Thoracic aorta (tissue), 2 donors: ENCODE measurements around the gene DLGAP1. TPM values are rescaled to one million over a fixed set of nuclear protein-coding genes. Genes with fewer than 3 reads are reported as not detected.

Source experiments
- ATAC-seq: fragments of 150-250 bp; one replicate; pipeline ENCODE4 v1.8.0; 2017; ENCODE audit warnings: low read depth; ENCODE audit not compliant: insufficient number of reproducible peaks, low FRiP score
- DNase-seq: peaks from one replicate; pipeline ENCODE4 v3.0.0-alpha.2; 2020; ENCODE audit warnings: low spot score
- H3K27ac ChIP-seq, 2 donors: fragments of 200-600 bp; sonication (generic); 1 replicate in 1 of 2; 2 replicates in 1 of 2; pipeline ENCODE4 v1.5.1; 2016; ENCODE audit warnings: mild to moderate bottlenecking in 2 of 2, moderate library complexity in 2 of 2
- H3K27me3 ChIP-seq: fragments of 200-600 bp; sonication (generic); replicated peaks from 2 replicates; pipeline ENCODE4 v1.6.0; 2016; ENCODE audit warnings: mild to moderate bottlenecking; ENCODE audit not compliant: insufficient read depth
- H3K36me3 ChIP-seq: fragments of 200-600 bp; sonication (generic); one replicate; pipeline ENCODE4 v1.5.1; 2016
- H3K4me1 ChIP-seq, 2 donors: fragments of 200-600 bp; sonication (generic); 1 replicate in 1 of 2; 2 replicates in 1 of 2; pipeline versions ENCODE4 v1.5.1 to v1.6.0; 2016; ENCODE audit warnings: low read depth in 2 of 2, mild to moderate bottlenecking in 1 of 2; ENCODE audit not compliant: control insufficient read depth in 1 of 2
- H3K4me3 ChIP-seq: fragments of 200-600 bp; sonication (generic); 2 replicates; pipeline ENCODE4 v1.5.1; 2016; ENCODE audit warnings: mild to moderate bottlenecking
- H3K9me3 ChIP-seq: fragments of 200-600 bp; sonication (generic); 2 replicates; pipeline ENCODE4 v1.5.1; 2016
- total RNA-seq, 2 donors: library from RNA; depleted of rRNA; stranded (reverse); fragments of >200 nt; gene quantifications; one replicate each; pipeline versions ENCODE4 v1.1.0 to v1.2.3, GENCODE V29; 2016
- TF ChIP-seq, protein P1 (sequence below): fragments of 200-600 bp; sonication (generic); IDR thresholded peaks from one replicate; pipeline ENCODE4 v1.5.1; 2019; ENCODE audit warnings: antibody characterized with exemption

DLGAP1 gene
- total RNA-seq, 2 donors from 2014 or later = 7.3 to 19.0 TPM

DNA sequence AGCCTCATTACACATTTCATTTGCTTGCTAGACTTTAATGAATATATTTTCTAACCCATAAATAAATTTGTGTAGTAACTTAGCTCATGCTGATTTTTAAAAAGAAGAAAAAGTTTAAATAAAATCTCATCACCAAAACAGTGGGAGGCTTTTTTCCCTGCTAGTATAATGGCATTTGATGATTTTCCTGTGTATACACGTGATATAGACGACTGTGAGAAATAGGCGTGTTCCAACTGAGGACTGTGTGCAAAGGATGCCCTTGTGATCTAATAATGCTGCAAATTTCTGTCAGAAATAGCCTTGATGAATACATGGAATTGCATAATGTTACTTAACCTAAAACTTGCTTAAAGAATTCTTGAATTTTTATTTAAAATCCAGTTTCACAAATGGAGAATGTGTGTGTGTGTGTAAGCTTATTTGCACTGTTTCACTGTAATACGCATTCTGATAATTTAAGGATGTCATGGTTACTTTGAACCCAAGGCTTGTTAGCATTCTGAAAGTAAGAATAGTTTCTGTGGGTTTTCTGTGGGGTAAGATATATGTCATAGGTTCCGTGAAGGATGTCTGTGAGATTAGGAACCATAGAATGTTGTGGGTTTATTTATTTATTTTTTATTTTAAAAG, 178.0 kb downstream of the DLGAP1 start:
- H3K27me3 ChIP-seq = no peaks in the 10 kb centered on the region
- DNase-seq = no peak
- TF ChIP-seq, protein P1, sequence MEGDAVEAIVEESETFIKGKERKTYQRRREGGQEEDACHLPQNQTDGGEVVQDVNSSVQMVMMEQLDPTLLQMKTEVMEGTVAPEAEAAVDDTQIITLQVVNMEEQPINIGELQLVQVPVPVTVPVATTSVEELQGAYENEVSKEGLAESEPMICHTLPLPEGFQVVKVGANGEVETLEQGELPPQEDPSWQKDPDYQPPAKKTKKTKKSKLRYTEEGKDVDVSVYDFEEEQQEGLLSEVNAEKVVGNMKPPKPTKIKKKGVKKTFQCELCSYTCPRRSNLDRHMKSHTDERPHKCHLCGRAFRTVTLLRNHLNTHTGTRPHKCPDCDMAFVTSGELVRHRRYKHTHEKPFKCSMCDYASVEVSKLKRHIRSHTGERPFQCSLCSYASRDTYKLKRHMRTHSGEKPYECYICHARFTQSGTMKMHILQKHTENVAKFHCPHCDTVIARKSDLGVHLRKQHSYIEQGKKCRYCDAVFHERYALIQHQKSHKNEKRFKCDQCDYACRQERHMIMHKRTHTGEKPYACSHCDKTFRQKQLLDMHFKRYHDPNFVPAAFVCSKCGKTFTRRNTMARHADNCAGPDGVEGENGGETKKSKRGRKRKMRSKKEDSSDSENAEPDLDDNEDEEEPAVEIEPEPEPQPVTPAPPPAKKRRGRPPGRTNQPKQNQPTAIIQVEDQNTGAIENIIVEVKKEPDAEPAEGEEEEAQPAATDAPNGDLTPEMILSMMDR = no peak
- no peak overlapping the region for H3K4me3 ChIP-seq
- H3K27ac ChIP-seq = no peak overlapping the region
- ATAC-seq = no peak
- no peaks in the 10 kb centered on the region for H3K4me1 ChIP-seq
- no peaks in the 10 kb centered on the region for H3K36me3 ChIP-seq
- no peaks in the 10 kb centered on the region for H3K9me3 ChIP-seq

DNA sequence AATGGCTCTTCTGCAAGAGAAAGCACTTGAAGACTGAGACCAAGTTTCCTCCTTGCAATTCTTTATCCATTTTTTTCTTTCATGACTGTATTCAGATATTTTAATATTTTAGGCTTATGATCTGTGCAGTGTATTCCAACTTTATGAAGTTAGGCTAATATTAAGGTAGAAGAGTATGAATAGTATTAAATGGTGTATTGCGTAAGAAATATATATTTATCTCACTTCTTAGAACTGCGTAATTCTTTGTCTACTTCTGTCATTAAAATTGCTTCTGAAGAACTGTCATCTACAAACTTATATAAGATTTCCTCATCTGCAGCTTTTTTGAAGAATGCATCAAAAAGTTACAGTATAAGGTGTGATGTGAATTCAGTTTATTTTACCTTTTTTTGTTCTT, 183.2 kb downstream of the DLGAP1 start:
- DNase-seq = no peak
- Histone ChIP-seq H3K4me3 (no peak overlapping the region), H3K27me3 (no peaks in the 10 kb centered on the region), H3K4me1 (no peaks in the 10 kb centered on the region), H3K9me3 (no peaks in the 10 kb centered on the region), H3K36me3 (no peaks in the 10 kb centered on the region), H3K27ac (no peak overlapping the region)
- TF ChIP-seq, protein P1 = no peak
- no peak for ATAC-seq

DNA sequence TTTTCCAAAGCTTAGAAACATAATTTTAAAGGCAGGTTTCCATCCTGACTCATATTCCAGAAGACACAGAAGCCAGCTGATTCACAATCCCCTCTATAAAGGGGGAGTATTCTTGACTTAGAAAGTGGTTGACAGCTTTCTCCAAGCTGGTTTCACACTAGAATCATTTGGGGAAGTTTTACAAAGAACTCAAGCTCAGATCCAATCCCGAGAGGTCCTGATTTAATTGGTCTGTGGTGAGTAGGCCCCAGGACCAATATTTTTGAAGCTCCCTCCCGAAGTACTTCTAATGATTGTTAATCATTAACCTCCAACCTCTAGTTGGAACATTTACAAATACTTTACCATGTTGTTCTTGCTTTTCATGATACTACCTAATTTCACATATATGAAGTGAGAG, 184.1 kb downstream of the DLGAP1 start:
- no peaks in the 10 kb centered on the region for H3K36me3 ChIP-seq
- TF ChIP-seq, protein P1 = no peak
- no peak for ATAC-seq

DNA sequence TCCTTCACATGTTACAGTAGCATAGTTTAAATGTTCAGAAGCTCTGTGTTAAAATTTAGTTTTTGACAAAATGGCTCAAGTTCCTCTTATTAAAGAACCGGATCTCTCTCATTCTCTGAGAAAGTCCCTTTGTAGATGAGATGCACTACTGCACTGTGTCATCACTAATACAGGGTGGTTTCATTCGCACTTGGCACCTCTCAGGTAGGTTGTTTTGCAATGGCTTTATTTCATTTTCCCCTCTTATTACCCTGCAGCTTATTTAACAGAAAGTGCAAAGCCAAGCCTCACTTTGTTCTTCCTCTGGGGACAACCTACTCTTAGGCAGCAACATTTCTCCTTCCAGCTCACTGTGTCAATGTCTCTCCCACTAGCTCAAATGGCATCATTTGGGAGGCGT, 185.1 kb downstream of the DLGAP1 start:
- TF ChIP-seq, protein P1 = no peak
- ATAC-seq (no peak), DNase-seq (no peak)
- H3K4me1 ChIP-seq = no peaks in the 10 kb centered on the region
- no peaks in the 10 kb centered on the region for H3K27me3 ChIP-seq
- no peak overlapping the region for H3K4me3 ChIP-seq
- no peak overlapping the region for H3K27ac ChIP-seq
- no peaks in the 10 kb centered on the region for H3K9me3 ChIP-seq
- H3K36me3 ChIP-seq = no peaks in the 10 kb centered on the region

More for the DNA sequence above, 184.1 kb downstream of the DLGAP1 start:
- H3K4me3 ChIP-seq = no peak overlapping the region
- H3K27ac ChIP-seq = no peak overlapping the region
- H3K27me3 ChIP-seq = no peaks in the 10 kb centered on the region
- H3K4me1 ChIP-seq = no peaks in the 10 kb centered on the region
- no peaks in the 10 kb centered on the region for H3K9me3 ChIP-seq
- DNase-seq = no peak

DNA sequence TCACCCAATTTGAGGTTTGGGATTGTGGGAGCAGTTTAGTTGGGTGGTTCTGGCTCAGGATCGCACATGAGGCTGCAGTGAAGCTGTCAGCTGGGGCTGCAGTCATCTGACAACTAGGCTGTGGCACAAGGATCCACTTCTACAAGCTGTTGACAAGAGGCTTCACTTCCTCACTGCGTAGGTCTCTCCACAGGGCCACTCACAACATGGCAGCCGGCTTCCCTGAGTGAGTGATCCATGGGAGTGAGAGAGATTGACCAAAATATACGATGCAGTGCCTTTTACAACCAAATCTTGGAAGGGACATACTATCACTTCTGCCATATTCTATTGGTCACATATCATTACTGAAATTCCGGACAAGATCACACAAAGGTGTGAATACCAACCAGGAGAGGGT, 187.5 kb downstream of the DLGAP1 start:
- Histone ChIP-seq H3K36me3 (no peaks in the 10 kb centered on the region), H3K27ac (no peak overlapping the region), H3K4me1 (peaks cover 0 to 4% of the 10 kb centered on the region in 2 donors), H3K4me3 (no peak overlapping the region), H3K9me3 (no peaks in the 10 kb centered on the region), H3K27me3 (no peaks in the 10 kb centered on the region)
- TF ChIP-seq, protein P1 = no peak
- no peak for ATAC-seq
- no peak for DNase-seq
